Mucosa of descending colon (tissue), 3 donors: ENCODE measurements around the gene GEMIN8. TPM values are rescaled to one million over a fixed set of nuclear protein-coding genes. Genes with fewer than 3 reads are reported as not detected.

Source experiments
- ATAC-seq: fragments of 200-7000 bp; cut with Tn5 transposase; one replicate; pipeline ENCODE4 v1.9.1; 2020; ENCODE audit warnings: mild to moderate bottlenecking, moderate library complexity
- DNase-seq, 3 donors: peaks; one replicate each; pipeline ENCODE4 v3.0.0-alpha.2; 2020
- H3K36me3 ChIP-seq: fragments of 200-600 bp; one replicate; pipeline ENCODE4 v1.8.0; 2021; ENCODE audit warnings: low read depth, mild to moderate bottlenecking
- H3K4me1 ChIP-seq: fragments of 200-600 bp; one replicate; pipeline ENCODE4 v1.8.0; 2021; ENCODE audit warnings: low read depth, mild to moderate bottlenecking
- H3K4me3 ChIP-seq: fragments of 200-600 bp; one replicate; pipeline ENCODE4 v1.8.0; 2021; ENCODE audit warnings: mild to moderate bottlenecking
- H3K9me3 ChIP-seq: fragments of 200-600 bp; one replicate; pipeline ENCODE4 v1.8.0; 2021; ENCODE audit warnings: mild to moderate bottlenecking
- intact Hi-C, 2 donors: fragments of 100-400 bp; cut with DNase I in 1 of 2; cut with micrococcal nuclease in 1 of 2; formaldehyde crosslinking; loops; one replicate each; pipeline versions ENCODE4 v1.11.0 to v1.11.1; 2022; cut with DNase I, micrococcal nuclease
- total RNA-seq, 3 donors: library from RNA; stranded (reverse); fragmentation: NEBNext Ultra II Directional in 2 of 3; extraction: Animal tissue kit (Norgen Biotek cat#: 25700) in 2 of 3; gene quantifications; one replicate each; pipeline versions ENCODE4 v1.2.1 to v1.2.4, GENCODE V29; 2021 to 2023
- TF ChIP-seq, protein P1 (sequence below): fragments of 200-600 bp; IDR thresholded peaks from one replicate; pipeline ENCODE4 v1.8.0; 2022; ENCODE audit warnings: antibody characterized with exemption, mild to moderate bottlenecking
- donor health status: DM: no; HTN: no; CAD: no; lungs with moderate emphysema.
- donor health status: DM: no; HTN: no; CAD: no.
- donor health status: DM: no; HTN: yes; CAD: no.

Gene GEMIN8
- total RNA-seq, 3 donors from 2014 or later, result 13.5 to 15.9 (median 14.9) TPM

DNA sequence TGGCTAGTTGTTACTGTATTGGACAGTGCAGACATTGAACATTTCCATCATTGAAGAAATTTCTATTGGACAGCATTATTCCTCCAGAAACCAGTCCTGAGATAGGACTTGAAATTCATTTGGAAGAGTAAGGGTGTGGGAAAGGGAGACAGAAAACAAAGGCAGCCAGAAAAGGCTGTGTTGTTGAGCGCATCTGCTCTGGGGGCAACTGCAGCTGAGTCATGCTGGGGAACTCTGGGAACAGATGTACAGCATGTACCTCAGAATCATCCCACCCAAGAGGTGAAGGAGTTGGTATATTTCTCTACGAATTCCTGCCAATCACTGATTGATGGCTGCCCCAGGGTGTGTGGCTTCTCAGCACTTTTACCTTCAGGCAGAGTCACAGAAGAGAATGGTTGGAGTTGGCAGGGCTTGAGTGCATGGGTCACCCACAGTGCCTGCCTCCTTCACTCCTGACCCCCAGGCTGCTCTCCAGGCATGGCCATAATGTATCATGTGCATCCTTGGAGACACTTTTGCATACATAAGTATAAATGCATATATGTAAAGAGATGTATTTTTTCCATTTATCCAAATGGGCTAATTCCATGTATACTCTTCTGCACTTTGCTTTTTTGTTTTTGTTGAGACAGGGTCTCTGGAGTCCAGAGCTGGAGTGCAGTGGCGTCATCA, 39.4 kb downstream of the GEMIN8 start:
- intact Hi-C loops, result no loop called here
- no peaks in the 10 kb centered on the region for H3K9me3 ChIP-seq
- no peak overlapping the region for H3K4me3 ChIP-seq
- DNase-seq, result no peak
- no peaks in the 10 kb centered on the region for H3K36me3 ChIP-seq
- TF ChIP-seq, protein P1, sequence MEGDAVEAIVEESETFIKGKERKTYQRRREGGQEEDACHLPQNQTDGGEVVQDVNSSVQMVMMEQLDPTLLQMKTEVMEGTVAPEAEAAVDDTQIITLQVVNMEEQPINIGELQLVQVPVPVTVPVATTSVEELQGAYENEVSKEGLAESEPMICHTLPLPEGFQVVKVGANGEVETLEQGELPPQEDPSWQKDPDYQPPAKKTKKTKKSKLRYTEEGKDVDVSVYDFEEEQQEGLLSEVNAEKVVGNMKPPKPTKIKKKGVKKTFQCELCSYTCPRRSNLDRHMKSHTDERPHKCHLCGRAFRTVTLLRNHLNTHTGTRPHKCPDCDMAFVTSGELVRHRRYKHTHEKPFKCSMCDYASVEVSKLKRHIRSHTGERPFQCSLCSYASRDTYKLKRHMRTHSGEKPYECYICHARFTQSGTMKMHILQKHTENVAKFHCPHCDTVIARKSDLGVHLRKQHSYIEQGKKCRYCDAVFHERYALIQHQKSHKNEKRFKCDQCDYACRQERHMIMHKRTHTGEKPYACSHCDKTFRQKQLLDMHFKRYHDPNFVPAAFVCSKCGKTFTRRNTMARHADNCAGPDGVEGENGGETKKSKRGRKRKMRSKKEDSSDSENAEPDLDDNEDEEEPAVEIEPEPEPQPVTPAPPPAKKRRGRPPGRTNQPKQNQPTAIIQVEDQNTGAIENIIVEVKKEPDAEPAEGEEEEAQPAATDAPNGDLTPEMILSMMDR, result no peak
- no peak for ATAC-seq
- H3K4me1 ChIP-seq, result no peaks in the 10 kb centered on the region

DNA sequence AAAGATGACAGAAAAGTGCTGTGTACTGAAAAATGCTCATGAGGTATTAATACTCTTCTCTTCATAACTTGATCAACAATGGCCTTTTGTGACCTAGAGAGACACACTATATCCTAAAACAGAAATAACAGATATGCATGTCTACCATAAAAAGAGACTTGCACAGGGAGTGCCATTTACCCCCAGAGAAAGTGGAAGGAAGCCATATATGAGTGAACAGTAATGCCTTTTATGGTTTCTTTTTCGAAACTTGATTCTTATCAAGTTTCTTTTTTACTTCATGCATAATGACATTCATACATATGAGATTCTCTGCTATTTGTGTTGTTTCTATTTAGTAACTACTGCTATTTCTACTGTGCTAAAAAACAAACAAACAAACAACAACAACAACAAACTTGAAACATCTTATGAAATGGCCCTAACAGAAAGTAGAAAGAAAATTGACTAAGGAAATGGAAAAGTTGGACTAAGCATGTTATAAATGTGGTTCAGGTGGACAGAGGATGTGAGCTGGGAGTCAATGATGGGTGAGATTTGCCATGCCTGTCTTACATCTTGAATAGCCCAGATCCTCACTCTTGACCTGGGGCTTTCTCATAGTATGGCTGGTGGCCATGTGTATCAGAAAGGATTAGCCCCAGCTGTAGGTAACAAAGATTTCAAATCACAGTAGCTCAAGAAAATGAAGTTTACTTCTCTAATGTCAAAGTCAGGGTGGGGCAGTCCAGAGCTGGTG, 43.8 kb downstream of the GEMIN8 start:
- DNase-seq (no peak), ATAC-seq (no peak)
- Histone ChIP-seq H3K36me3 (no peaks in the 10 kb centered on the region), H3K9me3 (no peaks in the 10 kb centered on the region), H3K4me1 (no peaks in the 10 kb centered on the region), H3K4me3 (no peak overlapping the region)
- TF ChIP-seq, protein P1, result no peak
- intact Hi-C loops, result no loop called here

DNA sequence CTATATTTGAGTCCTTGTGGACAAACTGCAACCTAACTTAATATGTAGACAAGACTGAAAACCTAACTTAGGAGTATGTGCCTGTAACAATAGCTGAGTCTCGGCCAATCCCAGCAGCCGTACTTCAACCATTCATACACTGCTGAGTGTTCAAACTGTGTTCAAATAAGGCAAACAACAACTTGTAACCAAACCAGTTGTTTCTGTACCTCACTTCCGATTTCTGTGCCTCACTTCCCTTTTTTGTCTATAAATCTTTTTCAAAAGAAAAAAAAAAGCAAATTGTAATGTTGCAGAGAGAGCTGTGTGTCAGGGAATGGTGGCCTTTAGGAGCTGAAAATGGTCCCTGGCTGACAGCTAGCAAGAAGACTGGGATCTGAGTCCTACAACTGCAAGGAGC, 46.0 kb downstream of the GEMIN8 start:
- Histone ChIP-seq H3K9me3 (no peaks in the 10 kb centered on the region), H3K4me3 (no peak overlapping the region), H3K36me3 (no peaks in the 10 kb centered on the region), H3K4me1 (no peaks in the 10 kb centered on the region)
- TF ChIP-seq, protein P1, result no peak
- ATAC-seq (no peak), DNase-seq (no peak)
- intact Hi-C loops, result no loop called here

DNA sequence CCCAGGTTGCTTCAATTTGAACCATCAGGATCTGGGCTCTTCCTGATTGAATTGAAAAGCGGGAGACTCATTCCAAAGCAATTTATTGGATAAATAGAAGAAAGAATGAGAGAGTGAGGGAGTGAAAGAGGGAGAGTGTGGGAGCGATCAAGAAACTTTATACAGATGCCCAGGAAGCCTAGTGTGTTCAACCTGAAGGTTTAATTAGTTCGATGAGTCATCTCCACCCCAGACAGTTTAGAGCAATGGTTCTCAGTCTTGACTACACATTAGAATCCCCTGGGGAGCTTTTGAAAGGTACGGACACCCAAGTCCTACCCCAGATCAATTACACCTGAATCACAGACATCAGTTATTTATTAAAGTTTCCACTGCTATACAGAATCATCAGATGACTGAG, 61.5 kb downstream of the GEMIN8 start:
- Histone ChIP-seq H3K4me1 (no peaks in the 10 kb centered on the region), H3K9me3 (no peaks in the 10 kb centered on the region), H3K4me3 (no peak overlapping the region), H3K36me3 (no peaks in the 10 kb centered on the region)
- ATAC-seq (no peak), DNase-seq (no peak)
- TF ChIP-seq, protein P1, result no peak
- intact Hi-C loops, result no loop called here

DNA sequence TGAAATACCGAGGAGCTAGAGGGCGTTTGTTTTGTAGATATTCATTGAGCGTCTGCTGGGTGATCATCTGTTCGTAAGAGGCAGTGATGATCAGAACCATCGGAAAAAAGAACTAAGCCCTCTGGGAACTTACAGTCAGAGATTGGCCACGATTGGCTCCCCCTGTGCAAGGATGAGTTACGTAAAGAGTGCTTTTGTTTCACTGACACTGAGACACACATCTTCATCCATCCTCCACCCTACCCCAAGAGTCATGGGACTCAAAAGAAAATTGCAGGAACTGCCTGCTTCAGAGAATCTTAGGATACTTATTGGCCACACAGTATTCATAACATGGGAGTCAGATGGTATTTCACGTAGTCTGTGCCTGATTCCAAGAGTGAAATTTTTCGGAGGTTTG, 62.1 kb downstream of the GEMIN8 start:
- Histone ChIP-seq H3K4me3 (no peak overlapping the region), H3K36me3 (no peaks in the 10 kb centered on the region), H3K4me1 (no peaks in the 10 kb centered on the region), H3K9me3 (no peaks in the 10 kb centered on the region)
- TF ChIP-seq, protein P1, result no peak
- intact Hi-C loops, result no loop called here
- DNase-seq, result no peak
- ATAC-seq, result no peak
